Panc1 (cell line): ENCODE results near the gene AMBRA1.

Source experiments
- POLR2AphosphoS5 ChIP-seq: IDR thresholded peaks from 2 replicates; pipeline ENCODE4 v1.6.1; 2012; ENCODE audit warnings: mild to moderate bottlenecking, low read depth, low read length, moderate library complexity
- SIN3A ChIP-seq: IDR thresholded peaks from 2 replicates; pipeline ENCODE4 v1.6.1; 2012; ENCODE audit warnings: low read depth, mild to moderate bottlenecking, low read length, moderate library complexity, borderline replicate concordance; ENCODE audit not compliant: insufficient read depth
- TCF7L2 ChIP-seq: IDR thresholded peaks from 2 replicates; pipeline ENCODE4 v1.6.1; 2011; ENCODE audit warnings: mild to moderate bottlenecking, low read depth, low read length, inconsistent platforms
- TF ChIP-seq, protein P1 (sequence below): fragments of 450-650 bp; IDR thresholded peaks from 2 replicates; pipeline ENCODE4 v1.5.1; 2017; ENCODE audit warnings: mild to moderate bottlenecking
- TF ChIP-seq, protein P2 (sequence below), 2 experiments: IDR thresholded peaks; 2 replicates each; pipeline ENCODE4 v1.6.1; 2011 to 2012; ENCODE audit warnings: low read depth in 2 of 2, control low read depth in 1 of 2, low read length in 1 of 2, mild to moderate bottlenecking in 1 of 2, moderate library complexity in 1 of 2; ENCODE audit not compliant: insufficient read depth in 1 of 2

DNA sequence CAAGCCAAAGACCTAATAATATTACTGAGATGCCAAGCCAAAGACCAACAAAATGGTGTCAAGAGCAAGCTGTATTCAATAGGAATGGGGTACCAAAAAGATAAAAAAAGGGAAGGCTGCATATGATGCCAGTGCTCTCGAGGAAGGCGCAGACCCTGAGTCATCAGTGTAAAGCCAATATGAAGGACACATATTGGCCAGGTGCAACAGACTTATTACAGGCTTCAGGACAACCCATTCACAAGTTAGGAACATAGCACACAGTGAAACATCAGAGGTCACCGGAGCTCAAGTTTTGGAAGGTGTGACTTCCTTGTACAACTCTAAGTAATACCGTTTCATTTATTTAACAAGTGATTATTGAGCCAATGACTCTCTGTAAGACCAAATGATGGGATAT is 58.1 kb downstream of the AMBRA1 start:
- TF ChIP-seq, protein P1, sequence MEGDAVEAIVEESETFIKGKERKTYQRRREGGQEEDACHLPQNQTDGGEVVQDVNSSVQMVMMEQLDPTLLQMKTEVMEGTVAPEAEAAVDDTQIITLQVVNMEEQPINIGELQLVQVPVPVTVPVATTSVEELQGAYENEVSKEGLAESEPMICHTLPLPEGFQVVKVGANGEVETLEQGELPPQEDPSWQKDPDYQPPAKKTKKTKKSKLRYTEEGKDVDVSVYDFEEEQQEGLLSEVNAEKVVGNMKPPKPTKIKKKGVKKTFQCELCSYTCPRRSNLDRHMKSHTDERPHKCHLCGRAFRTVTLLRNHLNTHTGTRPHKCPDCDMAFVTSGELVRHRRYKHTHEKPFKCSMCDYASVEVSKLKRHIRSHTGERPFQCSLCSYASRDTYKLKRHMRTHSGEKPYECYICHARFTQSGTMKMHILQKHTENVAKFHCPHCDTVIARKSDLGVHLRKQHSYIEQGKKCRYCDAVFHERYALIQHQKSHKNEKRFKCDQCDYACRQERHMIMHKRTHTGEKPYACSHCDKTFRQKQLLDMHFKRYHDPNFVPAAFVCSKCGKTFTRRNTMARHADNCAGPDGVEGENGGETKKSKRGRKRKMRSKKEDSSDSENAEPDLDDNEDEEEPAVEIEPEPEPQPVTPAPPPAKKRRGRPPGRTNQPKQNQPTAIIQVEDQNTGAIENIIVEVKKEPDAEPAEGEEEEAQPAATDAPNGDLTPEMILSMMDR, result no peak
- no peak for TF ChIP-seq TCF7L2
- TF ChIP-seq, protein P2, sequence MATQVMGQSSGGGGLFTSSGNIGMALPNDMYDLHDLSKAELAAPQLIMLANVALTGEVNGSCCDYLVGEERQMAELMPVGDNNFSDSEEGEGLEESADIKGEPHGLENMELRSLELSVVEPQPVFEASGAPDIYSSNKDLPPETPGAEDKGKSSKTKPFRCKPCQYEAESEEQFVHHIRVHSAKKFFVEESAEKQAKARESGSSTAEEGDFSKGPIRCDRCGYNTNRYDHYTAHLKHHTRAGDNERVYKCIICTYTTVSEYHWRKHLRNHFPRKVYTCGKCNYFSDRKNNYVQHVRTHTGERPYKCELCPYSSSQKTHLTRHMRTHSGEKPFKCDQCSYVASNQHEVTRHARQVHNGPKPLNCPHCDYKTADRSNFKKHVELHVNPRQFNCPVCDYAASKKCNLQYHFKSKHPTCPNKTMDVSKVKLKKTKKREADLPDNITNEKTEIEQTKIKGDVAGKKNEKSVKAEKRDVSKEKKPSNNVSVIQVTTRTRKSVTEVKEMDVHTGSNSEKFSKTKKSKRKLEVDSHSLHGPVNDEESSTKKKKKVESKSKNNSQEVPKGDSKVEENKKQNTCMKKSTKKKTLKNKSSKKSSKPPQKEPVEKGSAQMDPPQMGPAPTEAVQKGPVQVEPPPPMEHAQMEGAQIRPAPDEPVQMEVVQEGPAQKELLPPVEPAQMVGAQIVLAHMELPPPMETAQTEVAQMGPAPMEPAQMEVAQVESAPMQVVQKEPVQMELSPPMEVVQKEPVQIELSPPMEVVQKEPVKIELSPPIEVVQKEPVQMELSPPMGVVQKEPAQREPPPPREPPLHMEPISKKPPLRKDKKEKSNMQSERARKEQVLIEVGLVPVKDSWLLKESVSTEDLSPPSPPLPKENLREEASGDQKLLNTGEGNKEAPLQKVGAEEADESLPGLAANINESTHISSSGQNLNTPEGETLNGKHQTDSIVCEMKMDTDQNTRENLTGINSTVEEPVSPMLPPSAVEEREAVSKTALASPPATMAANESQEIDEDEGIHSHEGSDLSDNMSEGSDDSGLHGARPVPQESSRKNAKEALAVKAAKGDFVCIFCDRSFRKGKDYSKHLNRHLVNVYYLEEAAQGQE (IDR thresholded peaks at IDR 0.05; ENCODE audit: insufficient read depth in 1 of 2, low read depth in 2 of 2, low read length in 1 of 2), result no peak
- no peak for TF ChIP-seq POLR2AphosphoS5
- TF ChIP-seq SIN3A, result no peak
